Parathyroid adenoma (tissue), 2 donors: Measurements from ENCODE around the gene PSMD13.
"Not testable (repeated sequence)": the region's sequence is repeated elsewhere in the genome, so short reads cannot be mapped to it uniquely, and the experiment has no call there.

Experiments used
- H2AFZ ChIP-seq: fragments of 300-600 bp; sonication (generic); one replicate; pipeline ENCODE4 v1.7.0; 2017; ENCODE audit warnings: antibody characterized with exemption, mild to moderate bottlenecking
- H3K27ac ChIP-seq: fragments of 300-600 bp; sonication (generic); one replicate; pipeline ENCODE4 v1.7.0; 2017
- H3K27me3 ChIP-seq: fragments of 300-600 bp; sonication (generic); one replicate; pipeline ENCODE4 v1.7.0; 2017; ENCODE audit warnings: low read length; ENCODE audit not compliant: control insufficient read depth, insufficient read depth
- H3K36me3 ChIP-seq: fragments of 300-600 bp; sonication (generic); one replicate; pipeline ENCODE4 v1.7.0; 2017; ENCODE audit warnings: low read length; ENCODE audit not compliant: control insufficient read depth, insufficient read depth
- H3K4me1 ChIP-seq: fragments of 300-600 bp; sonication (generic); one replicate; pipeline ENCODE4 v1.7.0; 2017; ENCODE audit warnings: control low read depth
- H3K4me2 ChIP-seq: fragments of 300-600 bp; sonication (generic); one replicate; pipeline ENCODE4 v1.7.0; 2017; ENCODE audit warnings: low read length
- H3K4me3 ChIP-seq: fragments of 300-600 bp; sonication (generic); one replicate; pipeline ENCODE4 v1.7.0; 2017; ENCODE audit warnings: low read depth, low read length
- H3K79me2 ChIP-seq: fragments of 300-600 bp; sonication (generic); one replicate; pipeline ENCODE4 v1.7.0; 2017; ENCODE audit warnings: control low read depth
- H3K9ac ChIP-seq: fragments of 300-600 bp; sonication (generic); one replicate; pipeline ENCODE4 v1.7.0; 2017; ENCODE audit warnings: mild to moderate bottlenecking
- H3K9me3 ChIP-seq: fragments of 300-600 bp; sonication (generic); one replicate; pipeline ENCODE4 v1.7.0; 2017; ENCODE audit warnings: low read length; ENCODE audit not compliant: control insufficient read depth
- TF ChIP-seq, protein P1 (sequence below): fragments of 300-600 bp; sonication (generic); IDR thresholded peaks from one replicate; pipeline ENCODE4 v1.7.0; 2017; ENCODE audit warnings: antibody characterized with exemption, mild to moderate bottlenecking
- donor health status: primary hyperparathyroidism.

Gene PSMD13

DNA sequence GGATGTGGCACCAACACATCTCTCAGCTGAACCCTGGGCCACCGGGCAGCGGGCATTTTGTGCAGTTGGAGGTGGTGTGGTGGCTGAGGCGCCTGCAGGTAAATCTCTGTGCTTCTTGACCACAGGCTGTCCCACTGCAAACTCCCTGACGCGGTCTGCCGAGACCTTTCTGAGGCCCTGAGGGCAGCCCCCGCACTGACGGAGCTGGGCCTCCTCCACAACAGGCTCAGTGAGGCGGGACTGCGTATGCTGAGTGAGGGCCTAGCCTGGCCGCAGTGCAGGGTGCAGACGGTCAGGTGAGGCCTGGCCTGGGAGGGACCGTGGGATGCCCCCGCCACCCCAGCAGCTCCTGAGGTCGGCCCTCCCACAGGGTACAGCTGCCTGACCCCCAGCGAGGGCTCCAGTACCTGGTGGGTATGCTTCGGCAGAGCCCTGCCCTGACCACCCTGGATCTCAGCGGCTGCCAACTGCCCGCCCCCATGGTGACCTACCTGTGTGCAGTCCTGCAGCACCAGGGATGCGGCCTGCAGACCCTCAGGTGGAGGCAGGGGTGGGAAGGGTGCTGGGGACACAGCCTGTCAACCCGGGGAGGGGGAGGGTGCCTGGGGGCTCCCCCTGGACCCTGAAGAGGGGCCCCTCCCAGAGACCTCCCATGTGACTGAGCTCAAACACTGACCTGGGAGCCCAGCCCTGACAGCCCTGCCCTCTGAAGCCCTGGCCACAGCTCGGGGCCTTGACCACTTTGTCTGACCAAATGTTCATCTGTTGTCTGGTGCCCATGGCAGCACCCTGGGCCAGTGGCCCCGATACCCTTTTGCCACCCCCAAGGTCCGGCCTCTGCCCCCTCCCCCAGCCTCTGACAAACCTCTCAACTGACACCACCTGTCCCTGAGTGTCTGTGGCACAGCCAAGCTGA, 47.6 kb downstream of the PSMD13 start:
- Histone ChIP-seq H3K79me2 (no peaks in the 10 kb centered on the region), H3K4me2 (no peak overlapping the region), H3K27ac (no peak overlapping the region), H3K4me1 (no peaks in the 10 kb centered on the region), H3K4me3 (no peak overlapping the region), H3K36me3 (no peaks in the 10 kb centered on the region), H3K9me3 (no peaks in the 10 kb centered on the region), H3K27me3 (no peaks in the 10 kb centered on the region), H2AFZ (no peak overlapping the region), H3K9ac (no peak overlapping the region)
- TF ChIP-seq, protein P1, sequence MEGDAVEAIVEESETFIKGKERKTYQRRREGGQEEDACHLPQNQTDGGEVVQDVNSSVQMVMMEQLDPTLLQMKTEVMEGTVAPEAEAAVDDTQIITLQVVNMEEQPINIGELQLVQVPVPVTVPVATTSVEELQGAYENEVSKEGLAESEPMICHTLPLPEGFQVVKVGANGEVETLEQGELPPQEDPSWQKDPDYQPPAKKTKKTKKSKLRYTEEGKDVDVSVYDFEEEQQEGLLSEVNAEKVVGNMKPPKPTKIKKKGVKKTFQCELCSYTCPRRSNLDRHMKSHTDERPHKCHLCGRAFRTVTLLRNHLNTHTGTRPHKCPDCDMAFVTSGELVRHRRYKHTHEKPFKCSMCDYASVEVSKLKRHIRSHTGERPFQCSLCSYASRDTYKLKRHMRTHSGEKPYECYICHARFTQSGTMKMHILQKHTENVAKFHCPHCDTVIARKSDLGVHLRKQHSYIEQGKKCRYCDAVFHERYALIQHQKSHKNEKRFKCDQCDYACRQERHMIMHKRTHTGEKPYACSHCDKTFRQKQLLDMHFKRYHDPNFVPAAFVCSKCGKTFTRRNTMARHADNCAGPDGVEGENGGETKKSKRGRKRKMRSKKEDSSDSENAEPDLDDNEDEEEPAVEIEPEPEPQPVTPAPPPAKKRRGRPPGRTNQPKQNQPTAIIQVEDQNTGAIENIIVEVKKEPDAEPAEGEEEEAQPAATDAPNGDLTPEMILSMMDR, result no peak

DNA sequence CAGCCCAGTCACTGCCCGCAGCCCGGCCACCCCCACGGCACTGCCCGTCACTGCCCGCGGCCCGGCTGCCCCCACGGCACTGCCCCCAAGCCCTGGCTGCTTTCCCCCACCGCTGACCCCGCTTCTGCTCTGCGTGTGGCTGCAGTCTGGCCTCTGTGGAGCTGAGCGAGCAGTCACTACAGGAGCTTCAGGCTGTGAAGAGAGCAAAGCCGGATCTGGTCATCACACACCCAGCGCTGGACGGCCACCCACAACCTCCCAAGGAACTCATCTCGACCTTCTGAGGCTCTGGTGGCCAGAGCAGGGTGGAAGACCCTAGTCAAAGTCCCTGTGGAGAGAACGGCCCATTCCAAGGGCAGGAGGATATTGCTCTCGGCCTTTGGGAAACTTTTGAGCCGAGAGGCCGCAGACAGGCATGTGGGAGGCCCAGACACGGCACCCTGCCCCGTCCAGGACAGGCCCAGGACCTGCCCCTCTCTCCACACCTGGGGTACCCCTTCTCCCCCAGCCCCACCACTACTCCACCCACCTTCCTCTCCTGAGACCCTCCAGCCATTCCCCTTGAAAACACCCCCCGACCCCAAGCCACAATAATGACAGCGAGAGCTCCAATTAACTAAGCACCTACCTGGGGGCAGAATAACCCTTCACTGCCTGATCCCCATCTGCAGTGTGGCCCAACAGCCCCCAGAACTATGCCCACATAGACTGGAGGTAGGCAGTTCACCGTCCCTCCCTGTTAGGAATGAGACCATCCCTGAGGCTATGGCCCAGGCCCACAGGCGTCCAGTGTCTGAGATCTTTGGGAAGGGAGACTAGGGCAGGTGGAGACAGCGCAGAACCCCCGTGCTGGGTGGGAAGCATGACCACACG, 48.5 kb downstream of the PSMD13 start:
- no peak overlapping the region for H3K4me3 ChIP-seq
- no peaks in the 10 kb centered on the region for H3K27me3 ChIP-seq
- H3K79me2 ChIP-seq, result no peaks in the 10 kb centered on the region
- H2AFZ ChIP-seq, result no peak overlapping the region
- H3K27ac ChIP-seq, result no peak overlapping the region
- TF ChIP-seq, protein P1, result no peak
- no peak overlapping the region for H3K4me2 ChIP-seq
- H3K36me3 ChIP-seq, result no peaks in the 10 kb centered on the region
- no peaks in the 10 kb centered on the region for H3K4me1 ChIP-seq
- H3K9me3 ChIP-seq, result no peaks in the 10 kb centered on the region
- no peak overlapping the region for H3K9ac ChIP-seq

DNA sequence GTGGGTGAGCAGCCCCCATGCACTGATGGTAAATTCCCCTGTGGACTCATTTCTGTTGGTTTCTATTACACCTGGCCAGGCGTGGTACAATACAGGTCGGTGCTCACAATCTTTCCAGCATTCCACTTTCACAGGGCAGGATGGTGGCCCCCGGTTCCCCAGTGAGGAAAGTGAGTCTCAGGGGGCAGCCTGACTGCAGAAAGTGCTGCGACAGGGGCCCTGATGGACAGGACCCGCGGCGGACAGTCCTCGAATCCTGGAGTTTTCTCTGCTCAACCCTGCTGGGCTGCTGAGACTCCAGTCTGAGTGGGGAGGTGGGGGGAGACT, 49.1 kb downstream of the PSMD13 start:
- H3K9me3 ChIP-seq, result no peaks in the 10 kb centered on the region
- no peak overlapping the region for H3K27ac ChIP-seq
- no peak overlapping the region for H3K9ac ChIP-seq
- no peak overlapping the region for H3K4me2 ChIP-seq
- H3K79me2 ChIP-seq, result no peaks in the 10 kb centered on the region
- H3K36me3 ChIP-seq, result no peaks in the 10 kb centered on the region
- no peak overlapping the region for H2AFZ ChIP-seq
- no peak overlapping the region for H3K4me3 ChIP-seq
- TF ChIP-seq, protein P1, result no peak
- H3K4me1 ChIP-seq, result no peaks in the 10 kb centered on the region
- no peaks in the 10 kb centered on the region for H3K27me3 ChIP-seq

DNA sequence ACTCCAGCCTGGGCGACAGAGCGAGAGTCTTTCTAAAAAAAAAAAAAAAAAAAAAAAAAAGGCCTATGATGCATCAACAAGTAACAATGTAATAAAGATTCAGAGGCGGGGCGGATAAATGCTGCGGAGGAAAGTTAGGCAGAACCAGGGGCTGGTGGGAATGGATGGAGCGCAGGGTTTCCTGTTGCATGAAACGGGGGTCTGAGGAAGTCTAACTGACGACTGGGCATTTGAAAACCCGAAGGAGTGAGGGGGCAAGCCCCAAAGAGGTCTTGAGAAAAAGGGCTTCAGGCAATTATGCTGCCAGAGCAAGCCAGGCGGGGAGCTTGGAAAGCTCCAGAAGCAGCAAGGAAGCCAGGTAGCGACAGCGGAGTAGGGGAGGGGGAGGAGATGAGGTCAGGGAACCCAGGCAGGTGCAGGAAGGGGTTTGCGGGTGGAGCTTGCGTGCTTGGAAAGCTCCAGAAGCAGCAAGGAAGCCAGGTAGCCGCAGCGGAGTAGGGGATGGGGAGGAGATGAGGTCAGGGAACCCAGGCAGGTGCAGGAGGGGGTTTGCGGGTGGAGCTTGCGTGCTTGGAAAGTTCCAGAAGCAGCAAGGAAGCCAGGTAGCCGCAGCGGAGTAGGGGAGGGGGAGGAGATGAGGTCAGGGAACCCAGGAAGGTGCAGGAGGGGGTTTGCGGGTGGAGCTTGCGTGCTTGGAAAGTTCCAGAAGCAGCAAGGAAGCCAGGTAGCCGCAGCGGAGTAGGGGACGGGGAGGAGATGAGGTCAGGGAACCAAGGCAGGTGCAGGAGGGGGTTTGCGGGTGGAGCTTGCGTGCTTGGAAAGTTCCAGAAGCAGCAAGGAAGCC, 50.4 kb downstream of the PSMD13 start:
- not testable (repeated sequence) for H3K4me3 ChIP-seq, H3K9ac ChIP-seq, H3K4me1 ChIP-seq, H2AFZ ChIP-seq, H3K36me3 ChIP-seq, H3K79me2 ChIP-seq, H3K9me3 ChIP-seq, H3K4me2 ChIP-seq, H3K27ac ChIP-seq, H3K27me3 ChIP-seq
